K562 (cell line): ENCODE data around the gene MRRF. TPM values are rescaled to one million over a fixed set of nuclear protein-coding genes. Genes with fewer than 3 reads are reported as not detected.

ENCODE experiments used
- ASH1L ChIP-seq: fragments of 450-650 bp; IDR thresholded peaks from 2 replicates; pipeline ENCODE4 v1.6.1; 2018; ENCODE audit warnings: borderline replicate concordance, mild to moderate bottlenecking, low read depth; ENCODE audit not compliant: partially characterized antibody
- EGR1 ChIP-seq: fragments of 450-650 bp; conservative IDR thresholded peaks from 2 replicates; pipeline ENCODE4 v1.6.1; 2017; ENCODE audit warnings: mild to moderate bottlenecking
- ELF1 ChIP-seq: fragments of 200-800 bp; sonication (Bioruptor generic); IDR thresholded peaks from 2 replicates; pipeline ENCODE4 v1.6.1; 2016; ENCODE audit warnings: missing genetic modification characterization, missing compliant biosample characterization
- HMG20A ChIP-seq: fragments of 450-650 bp; formaldehyde crosslinking; conservative IDR thresholded peaks from 2 replicates; pipeline ENCODE4 v1.4.0; 2020; ENCODE audit warnings: mild to moderate bottlenecking, mixed read lengths
- LCOR ChIP-seq: sonication (generic); formaldehyde crosslinking; IDR thresholded peaks from 2 replicates; pipeline ENCODE4 v1.8.0; 2022; ENCODE audit warnings: mild to moderate bottlenecking, missing genetic modification reagents
- RBFOX2 ChIP-seq: fragments of 200-400 bp; formaldehyde crosslinking; IDR thresholded peaks from 2 replicates; pipeline ENCODE4 v1.6.1; 2017; ENCODE audit warnings: low read depth, mild to moderate bottlenecking, low read length, moderate library complexity
- SMARCA4 ChIP-seq: fragments of 450-650 bp; IDR thresholded peaks from 2 replicates; pipeline ENCODE4 v1.6.1; 2016
- SMARCE1 ChIP-seq: fragments of 450-650 bp; IDR thresholded peaks from 2 replicates; pipeline ENCODE4 v1.7.1; 2016; ENCODE audit warnings: mild to moderate bottlenecking
- TBP ChIP-seq: optimal IDR thresholded peaks from 2 replicates; pipeline ENCODE3; 2011; ENCODE audit warnings: low read depth, low read length, improper control_type of control experiment
- ZNF766 ChIP-seq: fragments of 200-800 bp; sonication (Bioruptor generic); conservative IDR thresholded peaks from 2 replicates; pipeline ENCODE4 v1.6.1; 2016; ENCODE audit warnings: missing genetic modification characterization, missing compliant biosample characterization
- polyA plus RNA-seq, 8 experiments: library from polyadenylated mRNA; depleted of rRNA in 4 of 8; stranded (reverse) in 5 of 8; unstranded in 3 of 8; fragments of >200 nt; fragmentation: Nextera tagmentation in 2 of 8; fragmentation: Illumina TruSeq in 1 of 8; extraction: Ambion mirVana in 2 of 8; extraction: Trizol in 1 of 8; gene quantifications; 2 replicates each; pipeline versions ENCODE4 v1.2.1 to v1.2.3, GENCODE V29; 2011 to 2014; ENCODE audit warnings: inconsistent platforms in 1 of 8, missing spikeins in 1 of 8
- total RNA-seq, 7 experiments: library from RNA; depleted of rRNA in 6 of 7; stranded (reverse); fragments of >200 nt in 6 of 7; fragmentation: Illumina TruSeq in 2 of 7; extraction: Trizol in 2 of 7; gene quantifications; 2 replicates each; pipeline versions ENCODE4 v1.2.1 to v1.2.3, GENCODE V29; 2011 to 2021; ENCODE audit warnings: low replicate concordance in 1 of 7
- TF ChIP-seq, protein P1 (sequence below): fragments of 450-650 bp; IDR thresholded peaks from 2 replicates; pipeline ENCODE4 v1.6.1; 2016; ENCODE audit warnings: mild to moderate bottlenecking, moderate library complexity

Gene MRRF
- total and polyA plus RNA-seq, 9 of the 15 experiments (the other 6 are each of a cell fraction or from before 2014, with no cell fraction given): 55.0 to 105 (median 81.2) TPM

DNA sequence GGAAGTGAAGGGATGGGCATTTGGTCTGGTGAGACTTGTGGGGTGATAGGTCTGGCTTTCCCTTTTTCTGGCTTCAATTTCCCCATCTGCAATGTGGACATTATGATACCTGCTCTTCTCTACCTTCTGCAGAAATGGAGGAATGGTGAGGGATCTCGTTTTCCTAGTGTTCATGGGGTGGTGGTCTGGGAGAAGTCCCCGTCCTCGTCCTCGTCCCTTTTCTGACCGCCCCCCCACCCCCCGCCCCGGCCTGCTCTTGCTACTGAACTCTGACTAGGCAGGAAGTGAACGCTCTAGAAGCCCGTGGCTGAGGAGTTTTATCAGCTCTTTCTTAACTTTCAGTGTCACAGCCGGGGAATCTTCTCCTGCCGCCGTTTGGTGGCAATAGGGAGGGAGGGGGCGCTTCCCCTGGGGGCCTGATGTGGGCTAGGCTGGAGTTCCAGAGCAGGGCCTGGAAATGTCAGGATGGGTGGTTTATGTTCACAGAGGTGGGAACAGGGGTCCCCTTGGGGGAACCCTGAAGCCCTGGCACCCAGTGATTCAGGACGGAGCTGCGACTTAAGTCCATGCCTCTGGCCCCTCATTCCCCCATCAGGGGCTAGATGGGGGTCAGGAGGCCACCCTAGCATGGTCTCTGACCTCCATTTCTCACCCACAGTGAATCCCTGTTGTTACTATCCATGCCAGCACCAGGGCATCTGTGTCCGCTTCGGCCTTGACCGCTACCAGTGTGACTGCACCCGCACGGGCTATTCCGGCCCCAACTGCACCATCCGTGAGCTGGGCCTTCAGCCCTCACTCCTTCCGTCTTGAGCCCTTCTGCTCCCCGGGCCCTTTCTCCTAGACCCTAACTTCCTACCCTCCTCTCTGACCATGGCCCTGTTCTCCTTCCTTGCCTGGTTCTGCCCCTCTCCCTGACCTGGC lies 112.8 kb downstream of the MRRF start (continued):
- TF ChIP-seq, protein P1, sequence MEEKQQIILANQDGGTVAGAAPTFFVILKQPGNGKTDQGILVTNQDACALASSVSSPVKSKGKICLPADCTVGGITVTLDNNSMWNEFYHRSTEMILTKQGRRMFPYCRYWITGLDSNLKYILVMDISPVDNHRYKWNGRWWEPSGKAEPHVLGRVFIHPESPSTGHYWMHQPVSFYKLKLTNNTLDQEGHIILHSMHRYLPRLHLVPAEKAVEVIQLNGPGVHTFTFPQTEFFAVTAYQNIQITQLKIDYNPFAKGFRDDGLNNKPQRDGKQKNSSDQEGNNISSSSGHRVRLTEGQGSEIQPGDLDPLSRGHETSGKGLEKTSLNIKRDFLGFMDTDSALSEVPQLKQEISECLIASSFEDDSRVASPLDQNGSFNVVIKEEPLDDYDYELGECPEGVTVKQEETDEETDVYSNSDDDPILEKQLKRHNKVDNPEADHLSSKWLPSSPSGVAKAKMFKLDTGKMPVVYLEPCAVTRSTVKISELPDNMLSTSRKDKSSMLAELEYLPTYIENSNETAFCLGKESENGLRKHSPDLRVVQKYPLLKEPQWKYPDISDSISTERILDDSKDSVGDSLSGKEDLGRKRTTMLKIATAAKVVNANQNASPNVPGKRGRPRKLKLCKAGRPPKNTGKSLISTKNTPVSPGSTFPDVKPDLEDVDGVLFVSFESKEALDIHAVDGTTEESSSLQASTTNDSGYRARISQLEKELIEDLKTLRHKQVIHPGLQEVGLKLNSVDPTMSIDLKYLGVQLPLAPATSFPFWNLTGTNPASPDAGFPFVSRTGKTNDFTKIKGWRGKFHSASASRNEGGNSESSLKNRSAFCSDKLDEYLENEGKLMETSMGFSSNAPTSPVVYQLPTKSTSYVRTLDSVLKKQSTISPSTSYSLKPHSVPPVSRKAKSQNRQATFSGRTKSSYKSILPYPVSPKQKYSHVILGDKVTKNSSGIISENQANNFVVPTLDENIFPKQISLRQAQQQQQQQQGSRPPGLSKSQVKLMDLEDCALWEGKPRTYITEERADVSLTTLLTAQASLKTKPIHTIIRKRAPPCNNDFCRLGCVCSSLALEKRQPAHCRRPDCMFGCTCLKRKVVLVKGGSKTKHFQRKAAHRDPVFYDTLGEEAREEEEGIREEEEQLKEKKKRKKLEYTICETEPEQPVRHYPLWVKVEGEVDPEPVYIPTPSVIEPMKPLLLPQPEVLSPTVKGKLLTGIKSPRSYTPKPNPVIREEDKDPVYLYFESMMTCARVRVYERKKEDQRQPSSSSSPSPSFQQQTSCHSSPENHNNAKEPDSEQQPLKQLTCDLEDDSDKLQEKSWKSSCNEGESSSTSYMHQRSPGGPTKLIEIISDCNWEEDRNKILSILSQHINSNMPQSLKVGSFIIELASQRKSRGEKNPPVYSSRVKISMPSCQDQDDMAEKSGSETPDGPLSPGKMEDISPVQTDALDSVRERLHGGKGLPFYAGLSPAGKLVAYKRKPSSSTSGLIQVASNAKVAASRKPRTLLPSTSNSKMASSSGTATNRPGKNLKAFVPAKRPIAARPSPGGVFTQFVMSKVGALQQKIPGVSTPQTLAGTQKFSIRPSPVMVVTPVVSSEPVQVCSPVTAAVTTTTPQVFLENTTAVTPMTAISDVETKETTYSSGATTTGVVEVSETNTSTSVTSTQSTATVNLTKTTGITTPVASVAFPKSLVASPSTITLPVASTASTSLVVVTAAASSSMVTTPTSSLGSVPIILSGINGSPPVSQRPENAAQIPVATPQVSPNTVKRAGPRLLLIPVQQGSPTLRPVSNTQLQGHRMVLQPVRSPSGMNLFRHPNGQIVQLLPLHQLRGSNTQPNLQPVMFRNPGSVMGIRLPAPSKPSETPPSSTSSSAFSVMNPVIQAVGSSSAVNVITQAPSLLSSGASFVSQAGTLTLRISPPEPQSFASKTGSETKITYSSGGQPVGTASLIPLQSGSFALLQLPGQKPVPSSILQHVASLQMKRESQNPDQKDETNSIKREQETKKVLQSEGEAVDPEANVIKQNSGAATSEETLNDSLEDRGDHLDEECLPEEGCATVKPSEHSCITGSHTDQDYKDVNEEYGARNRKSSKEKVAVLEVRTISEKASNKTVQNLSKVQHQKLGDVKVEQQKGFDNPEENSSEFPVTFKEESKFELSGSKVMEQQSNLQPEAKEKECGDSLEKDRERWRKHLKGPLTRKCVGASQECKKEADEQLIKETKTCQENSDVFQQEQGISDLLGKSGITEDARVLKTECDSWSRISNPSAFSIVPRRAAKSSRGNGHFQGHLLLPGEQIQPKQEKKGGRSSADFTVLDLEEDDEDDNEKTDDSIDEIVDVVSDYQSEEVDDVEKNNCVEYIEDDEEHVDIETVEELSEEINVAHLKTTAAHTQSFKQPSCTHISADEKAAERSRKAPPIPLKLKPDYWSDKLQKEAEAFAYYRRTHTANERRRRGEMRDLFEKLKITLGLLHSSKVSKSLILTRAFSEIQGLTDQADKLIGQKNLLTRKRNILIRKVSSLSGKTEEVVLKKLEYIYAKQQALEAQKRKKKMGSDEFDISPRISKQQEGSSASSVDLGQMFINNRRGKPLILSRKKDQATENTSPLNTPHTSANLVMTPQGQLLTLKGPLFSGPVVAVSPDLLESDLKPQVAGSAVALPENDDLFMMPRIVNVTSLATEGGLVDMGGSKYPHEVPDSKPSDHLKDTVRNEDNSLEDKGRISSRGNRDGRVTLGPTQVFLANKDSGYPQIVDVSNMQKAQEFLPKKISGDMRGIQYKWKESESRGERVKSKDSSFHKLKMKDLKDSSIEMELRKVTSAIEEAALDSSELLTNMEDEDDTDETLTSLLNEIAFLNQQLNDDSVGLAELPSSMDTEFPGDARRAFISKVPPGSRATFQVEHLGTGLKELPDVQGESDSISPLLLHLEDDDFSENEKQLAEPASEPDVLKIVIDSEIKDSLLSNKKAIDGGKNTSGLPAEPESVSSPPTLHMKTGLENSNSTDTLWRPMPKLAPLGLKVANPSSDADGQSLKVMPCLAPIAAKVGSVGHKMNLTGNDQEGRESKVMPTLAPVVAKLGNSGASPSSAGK: peak; percentile 37
- TF ChIP-seq HMG20A (CRISPR knock-in tag): no peak
- TF ChIP-seq TBP: peak; percentile 31
- TF ChIP-seq RBFOX2: peak; percentile 32; the same call in 1 of the 2 replicates
- TF ChIP-seq SMARCE1: 0 out of 2 replicates have a peak, but pooled peaks have one; percentile 12
- peak; percentile 35; the same call in 1 of the 2 replicates for TF ChIP-seq SMARCA4
- TF ChIP-seq ASH1L: no peak
- TF ChIP-seq LCOR: peak; percentile 54; the same call in 1 of the 2 replicates
- 0 out of 2 replicates have a peak, but pooled peaks have one; percentile 19 for TF ChIP-seq EGR1
- 0 out of 2 replicates have a peak, but pooled peaks have one; percentile 26 for TF ChIP-seq ZNF766
- peak; percentile 49; the same call in 1 of the 2 replicates for TF ChIP-seq ELF1
